Inferior parietal cortex (tissue), 1 donor: ENCODE data around the gene ILDR2.

Experiments
- DNase-seq: peaks from one replicate; pipeline ENCODE4 v3.0.0-alpha.2; 2016; ENCODE audit errors: extremely low spot score

Gene ILDR2

DNA sequence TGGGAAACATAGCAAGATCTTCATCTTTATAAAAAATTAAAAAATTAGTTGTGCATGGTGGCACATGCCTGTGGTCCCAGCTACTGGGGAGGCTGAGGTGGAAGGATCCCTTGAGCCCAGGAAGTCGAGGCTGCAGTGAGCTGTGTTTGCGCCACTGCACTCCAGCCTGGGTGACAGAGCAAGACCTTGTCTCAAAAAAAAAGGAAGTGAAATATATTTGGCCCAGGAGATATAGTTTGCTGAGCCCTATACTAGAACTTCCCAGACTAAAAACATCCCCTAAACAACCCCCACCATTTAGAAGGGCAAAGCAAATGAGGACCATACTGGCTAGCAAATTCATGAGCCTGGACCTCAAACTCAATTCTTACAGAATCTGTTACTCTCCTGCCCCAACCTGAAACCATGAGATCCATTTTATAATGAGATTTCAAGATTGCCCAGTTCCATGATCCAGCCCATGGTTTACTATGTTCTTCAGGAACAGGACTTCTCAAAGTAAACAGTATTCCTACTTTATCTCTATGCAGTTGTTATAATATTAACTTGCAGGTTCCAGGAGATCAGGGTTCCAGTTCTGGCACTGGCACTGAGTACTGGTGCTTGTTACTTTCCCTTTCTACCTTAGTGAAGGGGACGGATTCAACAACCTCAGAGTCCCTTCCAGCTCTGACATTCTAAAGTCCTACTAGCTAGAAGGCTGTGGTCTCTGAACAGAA, 50.4 kb downstream of the ILDR2 start:
- DNase-seq, result no peak

DNA sequence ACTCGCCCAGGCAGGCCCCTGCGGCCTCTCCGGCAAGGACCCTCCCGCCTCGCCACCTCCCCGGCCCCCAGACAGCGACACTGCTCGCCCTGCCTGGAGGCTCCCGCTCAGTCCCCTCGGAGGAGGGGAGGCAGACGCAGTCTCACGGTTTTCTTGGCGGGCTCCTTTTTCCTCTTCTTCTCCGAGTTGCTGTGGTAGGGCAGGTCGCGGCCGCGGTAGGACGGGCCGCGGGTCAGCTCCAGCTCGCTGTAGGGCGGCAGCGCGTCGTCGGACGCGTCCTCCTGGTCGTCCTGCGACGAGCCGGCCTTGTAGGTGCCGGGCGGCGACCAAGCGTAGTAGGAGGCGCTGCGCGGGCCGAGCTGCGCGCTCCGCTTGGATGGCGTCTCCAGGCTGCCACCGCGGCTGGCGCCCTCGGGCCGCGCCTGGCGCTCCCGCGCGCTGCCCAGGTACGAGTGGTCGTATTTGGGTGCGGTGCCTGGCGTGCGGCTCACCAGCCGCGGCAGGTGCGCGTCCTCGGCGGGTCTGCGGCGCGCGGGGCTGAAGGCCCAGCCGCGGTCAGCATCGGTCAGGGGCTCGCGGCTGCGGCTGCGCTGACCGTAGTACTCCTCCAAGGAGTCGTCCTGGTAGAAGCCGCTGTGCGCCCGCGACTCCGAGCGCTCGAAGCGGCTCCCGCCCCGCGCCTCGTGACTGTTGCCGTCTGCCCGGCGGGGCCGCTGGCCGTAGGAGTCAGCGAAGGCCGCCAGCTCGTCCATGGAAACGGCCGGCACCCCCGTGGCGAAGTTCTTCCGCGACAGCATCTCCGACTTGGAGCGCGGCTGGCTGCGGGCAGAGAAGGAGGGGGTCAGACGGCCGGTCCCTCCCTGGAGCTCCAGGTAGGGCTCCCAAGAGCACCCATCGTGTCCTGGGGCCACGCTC, 54.5 kb downstream of the ILDR2 start:
- no peak for DNase-seq

DNA sequence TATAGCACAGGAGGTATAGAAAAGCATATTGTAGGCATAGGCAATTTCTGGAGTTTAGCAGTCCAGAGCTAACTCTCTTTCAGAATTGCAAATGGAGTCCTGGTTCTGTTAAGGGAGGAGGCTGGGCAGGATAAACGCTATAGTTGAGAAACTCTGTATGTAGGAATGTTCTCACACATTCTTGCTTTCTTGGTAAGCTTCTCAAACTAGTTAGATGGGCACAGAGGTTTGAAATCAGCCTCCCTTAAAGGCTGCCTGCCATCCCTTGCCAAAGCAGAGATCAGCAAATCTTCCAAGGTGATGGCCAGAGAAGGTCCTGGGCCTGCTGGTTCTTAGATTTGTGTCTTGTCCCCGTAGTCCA, 56.4 kb downstream of the ILDR2 start:
- DNase-seq, result no peak

DNA sequence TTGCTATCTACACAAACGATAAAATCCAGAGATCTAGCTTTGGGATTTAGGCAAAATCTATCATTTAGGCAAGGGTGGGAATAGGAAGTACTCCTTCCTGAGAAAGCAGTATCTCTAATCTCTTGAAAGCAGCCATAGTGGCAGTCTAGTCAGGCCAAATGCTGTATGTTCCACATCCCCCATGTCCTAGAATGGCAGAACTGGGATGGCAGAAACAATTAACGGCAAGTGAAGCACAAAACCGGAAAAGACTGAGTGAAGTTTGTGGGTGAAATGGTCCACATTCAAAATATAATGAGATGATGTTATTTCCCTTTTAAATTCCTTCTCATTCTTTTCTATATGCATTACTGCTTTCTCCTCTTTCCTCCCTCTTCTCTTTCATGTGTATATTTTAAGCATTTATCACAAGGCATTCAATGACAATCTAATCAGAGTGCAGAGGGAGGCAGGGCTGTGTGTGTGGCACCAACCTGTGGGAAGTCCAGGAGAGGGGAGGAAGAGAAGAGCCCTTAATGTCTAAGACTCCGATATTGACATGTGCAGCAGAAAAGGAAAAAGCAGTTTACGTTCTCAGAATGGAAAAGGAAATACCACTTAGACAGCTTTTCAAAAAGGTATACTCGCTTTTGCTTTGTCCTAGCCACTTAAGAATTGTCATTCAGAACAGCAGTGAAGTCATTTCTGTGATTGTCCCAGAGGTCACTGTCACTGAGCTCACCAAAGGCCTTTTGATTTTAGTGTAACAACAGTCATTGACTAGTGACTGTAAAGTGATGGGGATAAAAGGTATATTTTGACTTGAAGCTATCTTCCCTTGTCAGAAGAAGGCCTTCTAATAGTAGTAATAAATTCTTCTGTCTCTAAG, 57.0 kb downstream of the ILDR2 start:
- no peak for DNase-seq

DNA sequence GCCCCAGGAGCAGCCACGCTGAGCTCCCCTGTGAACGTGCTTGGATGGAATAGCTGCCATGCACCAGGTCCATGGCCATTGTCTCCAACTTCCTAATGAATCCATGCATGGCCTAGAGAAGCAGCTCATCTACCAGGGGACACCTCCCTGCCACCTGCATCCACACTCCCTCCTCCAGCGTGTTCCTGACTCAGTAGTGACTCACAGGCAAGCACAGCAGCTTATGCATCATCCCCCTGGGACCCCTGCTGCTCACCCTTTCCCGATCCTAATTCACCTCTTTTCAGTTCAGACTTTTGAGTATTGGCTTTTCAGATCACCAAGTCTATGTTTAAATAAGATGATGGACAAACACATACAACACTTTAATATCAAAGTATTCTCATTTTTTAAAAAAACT, 59.4 kb downstream of the ILDR2 start:
- no peak for DNase-seq

DNA sequence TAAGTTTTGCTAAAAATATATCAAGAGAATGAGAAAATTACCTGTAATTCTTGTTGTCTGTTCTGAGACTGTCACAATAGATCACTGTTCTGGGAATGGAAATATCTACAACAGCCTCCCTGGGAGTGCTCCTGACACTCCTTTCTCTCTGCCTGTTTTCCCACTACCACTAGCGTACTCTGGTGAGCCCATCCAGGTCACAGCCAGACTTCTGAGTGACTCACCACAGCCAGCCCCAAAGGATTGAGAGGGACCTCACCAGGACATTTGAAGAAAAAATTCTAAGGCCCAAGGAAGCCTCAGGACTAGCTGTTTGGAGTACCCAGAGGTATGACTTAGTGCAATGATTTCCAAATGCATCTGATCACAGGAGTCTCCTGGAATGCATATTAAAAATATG, 60.3 kb downstream of the ILDR2 start:
- DNase-seq, result no peak

DNA sequence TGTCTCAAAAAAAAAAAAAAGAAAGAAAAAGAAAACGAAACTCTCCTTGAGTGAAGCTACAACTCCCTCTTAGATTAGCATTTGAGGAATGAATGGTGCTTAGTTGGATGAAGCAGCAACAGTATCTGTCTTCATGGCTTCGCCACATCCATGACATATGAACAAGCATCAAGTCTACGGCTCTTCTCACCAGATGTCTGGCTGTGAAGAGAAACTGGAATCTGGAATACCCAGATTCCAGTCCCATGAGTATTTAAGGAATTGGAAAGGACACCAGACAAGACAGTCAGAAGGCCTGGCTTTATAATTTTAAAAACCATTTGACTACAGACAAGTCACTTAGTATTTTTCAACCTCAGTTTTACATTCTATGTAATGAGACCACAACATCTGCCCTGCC, 61.2 kb downstream of the ILDR2 start:
- DNase-seq, result no peak

DNA sequence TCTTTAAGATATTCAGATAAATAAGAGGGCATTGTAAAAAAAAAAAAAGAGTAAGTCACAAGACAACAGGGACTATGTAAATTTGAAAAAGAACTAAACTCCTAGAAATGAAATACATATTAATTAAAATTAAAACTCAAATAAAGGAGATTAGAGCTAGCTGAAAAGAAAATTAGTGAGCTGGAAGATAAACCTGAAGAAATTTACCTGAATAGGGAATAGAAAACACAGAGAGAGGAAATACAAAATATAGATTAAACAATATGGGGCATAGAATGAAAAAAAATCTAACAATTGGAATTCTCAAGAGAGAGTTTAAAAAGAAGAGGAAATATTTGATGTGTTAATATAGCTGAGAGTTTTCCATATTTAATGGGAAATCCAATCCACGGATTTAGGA, 63.7 kb downstream of the ILDR2 start:
- DNase-seq, result no peak

DNA sequence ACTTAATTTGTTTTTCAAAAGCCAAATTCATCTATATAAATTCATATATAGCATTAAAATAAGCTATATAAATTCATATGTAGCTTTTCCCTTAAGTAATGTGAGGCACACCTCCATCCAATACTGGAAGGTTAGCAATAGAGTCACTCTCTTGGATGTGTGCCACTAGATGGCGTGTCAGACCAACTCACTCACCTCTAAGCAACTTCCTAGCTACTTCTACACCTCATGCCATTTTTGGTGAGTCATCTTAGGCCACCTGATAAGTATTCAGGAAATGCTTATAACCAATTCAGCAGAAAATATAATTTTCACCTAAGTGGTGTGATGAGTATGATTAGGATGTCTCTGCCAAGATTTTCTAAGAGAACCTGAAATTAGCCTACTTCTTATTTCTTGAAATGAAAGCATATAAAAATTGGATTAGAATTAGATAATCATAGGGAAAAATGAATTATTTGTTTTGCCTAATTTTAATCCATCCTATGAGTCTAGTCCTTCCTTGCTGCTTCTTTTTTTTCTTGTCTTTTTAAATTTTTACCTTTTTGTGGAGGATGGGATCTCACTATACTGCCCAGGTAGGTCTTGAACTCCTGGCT, 64.8 kb downstream of the ILDR2 start:
- DNase-seq, result peak; percentile 87

DNA sequence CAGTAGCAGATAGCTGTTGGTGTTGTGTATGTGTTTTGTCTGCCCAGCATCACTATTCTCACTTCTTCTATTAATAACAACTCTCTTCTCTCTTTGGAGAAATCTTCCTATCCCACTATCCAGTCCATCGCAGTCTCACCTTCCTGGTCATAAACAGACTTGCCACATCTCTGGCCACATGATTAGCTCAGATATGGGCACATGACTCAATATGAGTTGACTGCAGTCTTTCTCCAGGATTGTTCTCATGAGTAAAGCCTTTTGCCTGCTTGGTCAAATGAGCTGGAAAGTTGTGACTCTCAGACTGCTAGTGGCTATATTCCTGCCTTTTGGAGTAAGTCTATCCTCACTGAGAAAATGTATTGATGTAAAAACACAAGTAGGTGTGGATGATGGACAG, 66.4 kb downstream of the ILDR2 start:
- no peak for DNase-seq

DNA sequence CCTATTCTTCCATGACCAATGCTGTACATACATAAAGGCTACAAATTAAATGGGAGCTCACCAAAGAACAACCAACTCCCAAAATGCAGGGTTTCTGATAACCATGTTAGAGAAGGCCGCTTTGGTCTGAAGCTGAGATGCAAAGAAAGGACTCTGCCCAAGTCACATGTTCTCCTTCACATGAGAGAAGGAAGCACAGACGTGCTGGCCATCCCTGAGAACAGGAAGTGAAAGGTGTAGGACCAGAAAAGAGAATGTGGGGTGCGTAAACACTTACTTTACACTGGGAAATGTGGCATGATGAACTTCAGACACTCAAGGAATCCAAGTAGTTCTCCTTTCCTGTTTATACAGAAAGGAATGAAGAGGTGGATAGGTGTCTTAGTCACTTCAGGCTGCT, 67.6 kb downstream of the ILDR2 start:
- DNase-seq, result no peak

DNA sequence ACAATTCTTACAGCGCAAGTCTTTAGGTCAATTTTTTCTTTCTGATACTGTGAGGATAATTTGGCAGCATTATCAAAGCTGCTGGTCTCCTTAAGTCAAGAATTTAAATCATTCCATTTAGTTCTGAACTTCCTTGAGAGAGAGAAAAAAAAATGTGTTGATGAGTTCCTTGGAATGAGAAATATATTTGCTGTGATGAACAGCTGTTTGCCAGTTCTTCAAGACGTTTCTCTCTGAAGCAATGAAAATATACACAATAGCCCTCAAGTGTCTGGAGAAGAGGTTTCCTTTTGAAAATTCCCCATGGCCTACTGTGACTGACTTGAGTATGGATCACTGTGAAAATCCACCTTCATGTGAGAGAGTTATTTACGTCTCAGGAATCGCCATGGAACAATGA, 68.3 kb downstream of the ILDR2 start:
- DNase-seq, result no peak

DNA sequence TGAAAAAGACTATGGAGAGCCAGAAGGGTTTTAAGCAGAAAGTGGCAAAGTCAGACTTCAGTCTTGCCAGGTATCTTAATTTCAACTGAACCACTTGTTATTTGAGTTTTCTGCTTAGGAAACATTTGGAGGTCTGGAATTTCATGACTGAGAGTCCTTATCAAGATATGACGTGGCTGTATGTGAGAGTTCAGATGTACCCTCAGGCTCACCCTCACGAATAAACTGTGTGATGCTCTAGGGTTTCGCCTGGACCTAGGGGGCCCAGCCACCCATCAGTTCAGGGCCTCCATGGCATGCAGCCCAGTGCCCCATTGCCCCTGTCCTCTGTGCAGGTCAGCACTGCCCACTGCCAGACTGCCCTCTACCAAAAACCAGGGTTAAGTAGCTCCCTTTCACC, 68.7 kb downstream of the ILDR2 start:
- no peak for DNase-seq

DNA sequence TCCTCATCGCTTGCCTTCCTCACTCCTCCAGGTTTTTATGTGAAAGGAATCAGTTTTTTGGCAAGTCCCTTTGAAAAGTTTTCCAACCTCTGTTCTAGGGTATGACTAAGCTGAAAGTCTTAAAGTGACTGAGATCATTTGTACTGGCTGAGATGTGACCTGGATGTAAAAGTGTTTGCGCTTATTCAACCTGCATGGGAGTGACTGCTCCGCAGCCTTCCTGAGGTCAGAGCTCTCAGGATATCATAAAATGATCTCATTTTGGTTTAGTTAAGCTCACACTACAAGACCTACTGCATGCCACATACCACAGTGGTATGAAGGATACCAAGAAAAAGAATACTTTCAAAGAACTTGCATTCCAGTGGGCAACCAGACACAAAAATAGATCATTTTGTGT, 69.4 kb downstream of the ILDR2 start:
- no peak for DNase-seq

DNA sequence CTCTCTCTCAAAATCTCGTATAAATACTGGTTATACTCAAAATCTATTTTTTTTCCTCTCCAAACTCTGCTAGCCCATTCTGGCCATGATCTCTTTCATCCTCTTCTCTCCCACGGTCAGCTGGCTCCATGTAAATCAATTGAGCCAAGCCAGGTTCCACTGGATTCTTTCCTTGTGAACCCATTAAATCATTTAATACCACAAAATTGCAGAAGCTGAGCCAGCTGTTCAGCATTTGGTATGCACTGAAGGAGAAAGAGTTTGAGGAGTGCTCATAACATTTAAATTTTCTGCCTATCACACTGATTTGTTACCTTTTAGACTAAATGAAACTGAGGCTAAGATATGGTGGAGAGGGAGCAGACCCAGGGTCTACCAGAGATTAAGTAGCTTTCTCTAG, 70.2 kb downstream of the ILDR2 start:
- no peak for DNase-seq

DNA sequence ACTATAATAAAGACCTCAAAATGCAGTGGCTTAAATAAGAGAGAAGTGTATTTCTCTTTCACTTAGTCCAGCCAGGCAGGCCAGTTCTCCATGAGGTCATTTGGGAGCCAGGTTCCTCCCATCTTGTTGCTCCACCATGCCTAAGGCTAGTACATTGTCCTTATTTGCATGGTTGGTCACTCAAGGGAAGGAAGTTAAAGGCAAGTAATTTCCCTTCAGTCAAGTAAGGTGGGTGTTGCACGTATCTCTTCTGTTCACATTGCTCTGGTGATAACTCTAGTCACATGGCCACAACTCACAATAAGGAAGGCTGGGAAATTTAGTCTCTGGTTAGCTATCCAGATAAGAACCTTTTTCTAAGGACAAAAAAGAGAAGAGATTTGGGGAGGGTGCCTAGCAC, 72.1 kb downstream of the ILDR2 start:
- no peak for DNase-seq

DNA sequence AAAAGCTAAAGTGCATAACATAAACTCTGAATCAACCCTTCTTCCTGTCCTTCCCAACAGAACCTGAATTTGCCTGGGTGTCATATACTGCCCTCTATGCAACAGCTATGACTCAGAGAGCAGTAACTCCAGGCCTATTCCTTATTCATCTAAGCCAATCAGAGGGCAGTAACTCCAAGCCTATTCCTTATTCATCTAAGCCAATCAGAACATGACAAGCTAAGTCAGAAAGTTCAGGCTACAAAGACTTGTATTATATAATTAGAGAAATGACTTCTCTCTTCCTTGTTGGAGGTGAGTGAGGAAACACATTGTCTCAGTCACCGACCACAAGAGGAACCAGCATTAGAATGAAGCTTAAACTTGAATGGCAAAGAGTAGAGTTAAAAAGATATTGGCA, 73.1 kb downstream of the ILDR2 start:
- DNase-seq, result no peak

DNA sequence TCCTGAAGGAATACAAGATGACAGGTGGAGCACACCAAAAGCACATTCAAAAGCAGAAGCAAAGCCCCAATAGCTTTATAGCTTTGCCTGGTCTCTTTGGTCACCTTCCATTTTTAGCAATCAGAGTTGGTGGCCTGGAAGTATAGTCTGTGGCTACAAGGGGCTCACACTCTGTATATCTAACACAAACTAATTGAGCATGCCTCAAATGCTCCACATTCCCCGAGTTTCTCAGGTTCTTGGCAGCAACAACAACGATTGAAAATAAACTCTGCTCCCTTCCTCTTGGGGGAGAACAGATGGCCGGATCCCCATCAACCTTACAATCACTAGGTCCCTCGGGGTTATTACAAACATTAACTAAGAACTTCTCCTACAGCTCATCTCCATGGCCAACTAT, 74.4 kb downstream of the ILDR2 start:
- no peak for DNase-seq

DNA sequence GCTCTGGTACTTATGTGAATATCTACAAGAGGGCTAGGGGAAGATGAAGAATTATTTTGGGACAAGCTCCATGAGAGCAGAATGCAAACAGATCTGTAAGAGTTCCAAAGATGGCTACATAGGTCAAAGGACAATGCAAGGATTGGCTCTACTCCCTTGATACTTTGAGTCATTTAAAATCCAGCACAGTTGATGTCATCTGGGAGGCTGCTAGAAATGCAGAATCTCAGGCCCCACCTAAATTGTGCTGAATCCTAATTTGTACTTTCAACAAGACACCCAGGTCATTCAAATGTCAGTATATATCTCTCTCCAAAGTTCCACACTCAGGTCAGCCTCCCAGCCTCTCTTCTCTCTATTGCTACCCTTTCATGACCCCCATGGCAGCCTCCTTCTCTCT, 75.6 kb downstream of the ILDR2 start:
- no peak for DNase-seq

DNA sequence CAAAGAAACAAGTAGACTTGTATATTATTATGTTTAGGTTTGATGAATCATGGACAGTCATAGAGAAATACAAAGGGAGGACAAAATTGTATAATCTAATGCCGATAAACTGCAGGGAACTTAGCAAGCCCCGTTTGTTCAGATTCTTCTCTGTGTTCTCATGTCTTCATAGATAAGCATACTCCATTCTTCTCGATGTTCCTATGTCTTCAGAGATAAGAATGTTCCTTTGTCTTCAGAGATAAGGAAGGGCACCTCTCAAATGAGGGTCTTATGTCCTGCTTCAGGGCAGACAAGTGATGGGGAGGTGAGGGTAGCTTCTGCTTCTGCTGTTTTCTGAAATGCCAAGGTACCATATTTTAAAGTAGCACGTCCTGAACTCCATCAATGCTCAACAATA, 79.6 kb downstream of the ILDR2 start:
- DNase-seq, result no peak

DNA sequence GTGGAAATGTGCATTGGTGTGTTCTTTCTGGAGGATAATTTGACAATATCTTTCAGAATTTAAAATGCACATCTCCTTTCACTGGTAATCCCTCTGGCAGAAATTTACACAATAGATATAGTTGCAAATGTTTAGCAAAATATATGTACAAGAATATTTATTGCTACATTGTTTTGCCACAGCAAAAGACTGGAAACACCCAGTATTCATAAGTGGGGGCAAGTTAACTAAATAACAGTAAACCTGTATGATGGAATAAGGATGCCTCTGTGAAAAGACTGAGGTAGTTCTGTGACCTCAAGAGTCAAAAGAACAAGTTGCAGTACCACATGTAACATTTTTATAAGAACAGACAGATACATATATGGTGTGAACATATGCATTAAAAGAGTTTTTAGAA, 85.6 kb downstream of the ILDR2 start:
- DNase-seq, result no peak
